Fibroblast of skin of right biceps (primary cell): ENCODE results near the gene SHC1.
A peak's percentile ranks its signal among the peaks of the same experiment; 100 is the strongest.

Experiments used
- DNase-seq: peaks from one replicate; pipeline ENCODE4 v3.0.0-alpha.2; 2013

Gene SHC1

DNA sequence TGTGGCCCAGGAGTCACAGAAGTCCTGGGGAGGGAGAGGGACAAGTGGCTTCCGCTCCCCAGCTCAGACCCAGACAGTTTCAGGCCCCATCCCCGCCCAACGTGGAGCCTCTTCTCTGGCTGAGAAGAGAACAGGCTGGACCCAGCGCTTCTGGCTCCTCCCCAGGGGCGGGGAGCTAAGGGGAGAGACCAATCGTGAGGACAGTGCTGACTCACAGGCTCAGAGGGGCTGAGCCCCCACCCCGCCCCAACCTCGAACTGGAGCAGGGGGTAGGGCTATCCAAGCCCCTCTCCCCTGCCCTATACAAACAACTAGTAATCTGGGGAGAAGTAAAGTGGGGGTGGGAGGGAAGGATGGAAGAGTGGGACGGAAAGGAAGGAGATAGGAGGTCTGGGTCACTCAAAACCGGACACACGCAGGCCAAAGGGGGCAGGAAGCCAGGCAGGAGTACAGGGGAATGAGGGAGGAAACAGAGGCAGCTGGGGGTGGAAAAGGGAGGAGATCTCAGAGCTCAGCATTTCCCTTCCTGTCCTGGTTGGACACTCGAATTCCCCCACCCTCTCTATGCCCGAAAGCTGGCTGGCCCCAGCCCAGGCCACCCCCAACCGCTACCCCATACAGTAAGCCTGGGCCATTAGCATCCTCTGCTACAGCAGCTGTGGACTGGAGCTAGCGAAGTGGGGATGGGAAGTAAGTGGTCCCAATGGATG lies at the start of gene SHC1:
TSS of gene SHC1 (minus strand) at position 117 of the 710 bp plus-strand sequence. CDS start 221 bp downstream, outside the sequence.
- peak; percentile 97 for DNase-seq

DNA sequence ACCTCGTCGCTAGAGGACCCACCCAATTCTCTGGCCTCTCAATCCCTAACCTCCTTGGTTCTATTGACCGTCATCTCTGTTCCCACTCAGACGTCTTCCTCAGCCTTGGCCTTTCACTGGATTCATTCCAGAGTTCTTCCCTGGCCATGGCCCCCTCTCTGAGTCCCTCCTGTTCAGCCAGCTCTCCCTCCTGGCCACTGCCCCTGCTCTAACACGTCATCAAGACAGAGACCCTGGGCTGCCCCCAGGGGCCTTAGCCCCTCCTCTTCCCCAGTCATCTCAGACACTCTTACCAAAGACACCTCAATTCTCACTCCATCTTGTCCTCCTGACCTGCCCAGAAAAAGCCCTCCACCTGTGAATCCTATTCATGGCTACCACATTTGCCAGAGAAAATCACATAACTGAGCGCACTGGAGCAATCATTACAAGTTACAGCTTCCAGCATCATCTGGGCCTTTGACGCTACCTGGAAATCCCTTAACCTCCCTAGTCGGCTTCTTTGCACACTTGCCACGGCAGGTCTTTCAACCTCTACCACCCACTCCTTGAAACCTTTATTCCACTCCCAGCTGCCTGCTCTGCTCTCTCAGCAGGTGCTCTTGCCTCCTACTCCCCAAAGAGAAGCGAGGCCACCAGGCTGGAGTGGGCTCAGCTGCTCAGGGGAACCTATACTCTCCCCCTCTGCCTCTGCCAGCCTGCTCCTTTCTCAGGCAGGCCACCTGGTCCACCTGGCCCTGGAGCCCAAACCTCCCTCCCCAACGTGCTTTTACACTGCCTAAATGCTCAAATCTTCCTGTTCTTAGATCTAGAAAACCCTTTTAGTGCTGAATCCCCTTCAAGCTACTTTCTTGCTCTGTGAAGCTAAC lies 49.1 kb upstream of the SHC1 start:
- DNase-seq = no peak

DNA sequence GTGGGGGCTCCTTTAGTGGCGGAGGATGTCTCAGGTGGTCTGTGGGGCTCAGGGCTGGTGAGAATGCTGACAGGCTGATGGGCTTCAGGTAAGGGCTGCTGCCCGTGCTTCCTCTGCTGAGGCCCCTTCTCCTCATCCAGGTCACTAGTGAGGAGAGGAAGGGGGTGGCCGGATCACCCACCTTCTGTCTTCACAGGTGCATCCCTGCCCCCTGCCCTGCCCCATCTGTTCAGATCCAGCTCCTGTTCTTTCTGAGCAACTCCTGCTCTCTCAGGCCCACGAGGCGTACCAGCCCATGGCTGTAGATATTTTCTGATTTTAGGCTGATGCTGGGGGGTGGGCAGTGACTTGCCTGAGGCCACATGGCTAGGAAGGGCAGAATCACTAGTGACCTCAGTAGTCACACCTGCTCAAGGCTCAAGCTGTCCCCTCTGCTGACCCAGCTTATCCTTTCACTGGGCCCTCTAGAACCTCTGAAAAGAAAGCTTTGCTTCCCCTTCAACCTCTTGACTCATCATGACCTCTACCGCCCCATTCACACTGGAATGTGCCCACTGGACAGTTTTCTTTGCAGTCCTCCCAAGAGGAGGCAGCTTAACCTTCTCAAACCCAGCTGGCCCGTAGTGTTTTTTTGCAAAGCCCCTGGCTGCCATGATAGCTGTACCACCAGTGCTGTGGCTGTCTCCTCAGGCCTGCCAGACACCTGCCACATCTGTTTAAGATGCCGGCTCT lies 48.2 kb upstream of the SHC1 start:
- DNase-seq = no peak

GRCh38 chr1:155017946-155018316 lies 47.4 kb upstream of the SHC1 start:
- no peak for DNase-seq

DNA sequence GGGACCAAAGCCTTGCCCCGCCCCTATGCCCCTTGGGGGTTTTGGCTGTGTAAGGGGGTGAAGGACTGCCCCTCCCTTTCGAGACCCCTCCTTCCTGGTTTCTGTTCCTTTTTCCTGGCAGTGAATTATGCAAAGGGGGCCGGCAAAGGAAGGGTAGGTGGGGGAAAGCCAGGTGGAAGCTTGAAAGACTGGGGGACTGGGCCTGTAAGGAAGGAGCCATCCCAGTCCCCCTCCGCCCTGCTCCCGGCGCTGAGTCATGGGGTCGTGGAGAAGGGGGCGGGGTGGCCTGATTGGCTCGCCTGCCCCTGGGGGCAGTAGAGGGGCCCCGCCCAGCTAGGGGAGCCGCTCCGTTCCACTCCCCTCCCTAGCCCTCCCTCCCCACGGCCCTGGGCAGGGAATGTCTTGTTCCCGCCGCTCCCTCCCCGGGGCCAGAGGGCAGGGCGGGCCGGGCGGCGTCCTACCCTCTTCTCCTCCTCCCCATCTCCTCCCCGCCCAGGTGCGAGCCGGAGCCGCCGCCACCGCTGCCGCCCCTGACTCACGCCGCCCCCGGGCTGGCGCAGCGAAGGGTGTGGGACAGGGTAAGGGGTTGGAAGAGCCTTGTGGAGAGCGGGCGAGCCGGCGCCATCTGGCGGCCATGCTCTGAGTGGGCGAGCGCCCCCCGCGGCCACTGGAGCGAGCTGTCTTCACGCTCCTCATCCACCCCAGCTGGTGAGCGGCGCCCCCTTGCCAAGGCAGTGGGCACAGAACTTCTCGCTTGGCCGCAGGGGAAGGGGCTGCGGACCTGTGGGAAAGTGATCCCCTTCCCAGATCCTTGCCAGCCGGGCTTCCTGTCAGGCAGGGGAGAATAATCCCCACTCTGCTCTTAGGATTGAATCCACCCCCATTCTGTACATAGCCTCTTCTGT lies 46.7 kb upstream of the SHC1 start:
- peak; percentile 88 for DNase-seq

GRCh38 chr1:155016231-155016831 lies 45.8 kb upstream of the SHC1 start:
- no peak for DNase-seq

- no peak for DNase-seq
Observed at GRCh38 chr1:155015527-155016230, 45.1 kb upstream of the SHC1 start.

DNA sequence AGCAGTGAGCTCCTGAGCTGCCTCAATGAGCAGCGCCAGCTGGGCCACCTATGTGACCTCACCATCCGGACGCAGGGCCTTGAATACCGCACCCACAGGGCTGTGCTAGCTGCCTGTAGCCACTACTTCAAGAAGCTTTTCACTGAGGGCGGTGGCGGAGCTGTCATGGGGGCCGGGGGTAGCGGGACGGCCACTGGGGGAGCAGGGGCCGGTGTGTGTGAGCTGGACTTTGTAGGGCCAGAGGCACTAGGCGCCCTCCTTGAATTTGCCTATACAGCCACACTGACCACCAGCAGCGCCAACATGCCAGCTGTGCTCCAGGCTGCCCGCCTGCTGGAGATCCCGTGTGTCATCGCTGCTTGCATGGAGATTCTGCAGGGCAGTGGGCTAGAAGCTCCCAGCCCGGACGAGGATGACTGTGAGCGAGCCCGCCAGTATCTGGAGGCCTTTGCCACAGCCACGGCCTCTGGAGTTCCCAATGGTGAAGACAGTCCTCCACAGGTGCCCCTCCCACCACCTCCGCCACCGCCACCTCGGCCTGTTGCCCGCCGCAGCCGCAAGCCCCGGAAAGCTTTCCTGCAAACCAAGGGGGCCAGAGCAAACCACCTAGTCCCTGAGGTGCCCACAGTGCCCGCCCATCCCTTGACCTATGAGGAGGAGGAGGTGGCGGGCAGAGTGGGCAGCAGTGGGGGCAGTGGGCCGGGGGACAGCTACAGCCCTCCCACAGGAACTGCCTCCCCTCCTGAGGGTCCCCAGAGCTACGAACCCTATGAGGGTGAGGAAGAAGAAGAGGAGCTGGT lies 44.4 kb upstream of the SHC1 start:
- no peak for DNase-seq

DNA sequence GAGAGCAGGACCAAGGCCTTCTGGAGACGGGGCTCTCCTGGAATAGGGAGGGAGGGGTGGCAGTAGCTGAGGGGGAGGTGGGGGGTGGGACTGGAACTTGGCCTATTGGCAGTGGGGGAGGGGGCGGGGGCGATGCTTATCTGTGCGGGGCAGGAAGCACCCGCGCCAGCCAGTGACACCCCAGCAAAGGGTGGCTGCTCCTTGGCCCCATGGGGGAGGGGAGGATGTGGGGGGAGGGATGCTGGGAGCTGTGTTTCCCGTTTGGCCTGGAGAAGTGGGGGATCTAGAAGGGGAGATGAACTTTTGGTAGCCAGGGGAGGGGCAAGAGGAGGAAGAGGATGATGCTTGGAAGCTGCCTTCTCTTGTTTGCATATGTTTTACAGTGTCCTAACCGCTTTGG lies 43.1 kb upstream of the SHC1 start:
- DNase-seq = no peak

GRCh38 chr1:155012776-155013602 lies 42.4 kb upstream of the SHC1 start:
- no peak for DNase-seq

DNA sequence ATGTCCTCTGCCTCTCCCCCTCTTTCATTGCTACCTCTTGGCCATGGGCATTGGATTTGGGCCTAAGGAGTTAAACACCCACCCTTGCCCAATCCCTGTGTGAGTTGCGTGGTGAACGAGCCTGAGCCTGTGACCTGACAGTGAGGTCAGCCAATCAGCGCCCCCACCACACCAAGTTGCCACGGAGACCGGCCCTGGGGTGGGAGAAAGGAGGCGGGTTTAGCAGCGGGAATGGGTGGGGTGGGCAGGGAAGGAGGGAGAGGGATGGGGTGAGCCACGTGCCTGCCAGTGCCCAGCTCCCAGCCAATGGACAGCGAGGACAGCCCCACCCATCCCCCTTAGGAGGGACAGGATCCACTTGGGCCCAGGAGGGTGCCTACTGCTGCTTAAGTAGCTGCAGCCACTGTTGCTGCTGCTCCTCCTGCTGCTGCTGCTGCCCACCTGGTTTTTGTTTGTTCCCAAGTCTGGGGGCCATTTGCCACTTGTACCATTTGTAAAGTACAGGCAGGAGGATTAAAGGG lies 41.5 kb upstream of the SHC1 start:
- peak; percentile 39 for DNase-seq

- no peak for DNase-seq
Observed at GRCh38 chr1:155011437-155012025, 41.0 kb upstream of the SHC1 start.

- no peak for DNase-seq
Observed at GRCh38 chr1:155011004-155011416, 40.5 kb upstream of the SHC1 start.

DNA sequence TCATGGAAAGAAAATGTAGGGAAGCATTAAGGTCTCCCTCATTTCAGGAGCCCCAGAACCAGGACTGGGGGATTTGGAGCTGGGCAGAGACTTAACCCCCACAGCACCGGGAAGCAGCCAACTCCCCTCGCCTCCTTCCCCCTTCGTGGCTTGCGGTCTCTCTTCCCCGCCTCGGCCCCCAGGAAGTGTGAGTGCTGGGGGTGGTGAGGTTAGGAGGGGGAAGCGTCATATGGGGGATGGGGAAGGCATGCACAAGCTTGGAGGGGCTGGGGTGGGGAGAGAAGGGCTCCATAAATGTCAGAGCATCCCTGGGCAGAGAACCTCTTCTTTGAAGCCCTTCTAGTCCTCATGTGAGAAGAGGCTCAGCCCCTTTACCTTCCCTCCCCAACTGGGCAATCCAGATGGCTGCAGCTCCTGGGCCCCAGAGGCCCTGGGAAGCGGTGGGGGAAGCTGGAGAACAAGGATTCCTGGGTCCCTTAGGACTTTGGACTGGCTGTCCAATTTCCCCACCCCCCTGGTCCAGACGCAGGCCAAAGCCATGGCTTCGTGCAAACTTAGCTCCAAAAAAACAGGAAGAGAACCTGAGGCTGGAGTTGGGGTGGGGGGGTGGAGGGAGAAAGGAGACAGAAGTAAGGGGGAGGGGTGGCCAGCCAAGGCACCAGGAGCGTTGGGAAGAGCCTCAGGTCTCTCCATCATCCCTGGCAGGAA lies 39.8 kb upstream of the SHC1 start:
- DNase-seq = peak; percentile 23

GRCh38 chr1:155009742-155010141 lies 39.2 kb upstream of the SHC1 start:
- no peak for DNase-seq

GRCh38 chr1:155009221-155009711 lies 38.7 kb upstream of the SHC1 start:
- no peak for DNase-seq

GRCh38 chr1:155008015-155008941 lies 37.7 kb upstream of the SHC1 start:
- no peak for DNase-seq
